HepG2 (cell line): Measurements from ENCODE around the gene TSTD1. TPM values are rescaled to one million over a fixed set of nuclear protein-coding genes. Genes with fewer than 3 reads are reported as not detected.
A peak's percentile ranks its signal among the peaks of the same experiment; 100 is the strongest.

Experiments
- ATAC-seq: fragments of 200-7000 bp; cut with Tn5 transposase; 3 replicates; pipeline ENCODE4 v1.9.1; 2020; ENCODE audit warnings: mild to moderate bottlenecking, moderate library complexity
- BruUV-seq: library from RNA; stranded (reverse); fragments of 400-500 nt; replicated peaks from 2 replicates; lab custom pipeline; 2021; lab: Mats Ljungman, UMichigan
- CTCF ChIA-PET: fragments of 300-600 bp; formaldehyde crosslinking; extraction: SDS; loops from one replicate; lab custom pipeline; 2021; ENCODE audit warnings: low total read pairs, inconsistent platforms, low intra/inter-chr PET ratio; lab: Yijun Ruan, JAX
- POLR2A ChIA-PET: fragments of 350-600 bp; sonication (Branson Sonifier 250); formaldehyde crosslinking; loops from one replicate; lab custom pipeline; 2020; ENCODE audit warnings: antibody characterized with exemption, inconsistent platforms; lab: Yijun Ruan, JAX
- DNase-seq: peaks from one replicate; pipeline ENCODE4 v3.0.0-alpha.2; 2015; ENCODE audit warnings: low spot score
- FAIRE-seq: peaks from 3 replicates; lab custom pipeline; 2011; peaks lifted over from hg19 to GRCh38; lab: Jason Lieb, UNC
- H2AFZ ChIP-seq: one replicate; pipeline ENCODE4 v1.6.1; 2011; ENCODE audit warnings: low read length, inconsistent platforms
- H3K27ac ChIP-seq: fragments of 300-600 bp; 3 replicates; pipeline ENCODE4 v1.8.0; 2011; ENCODE audit warnings: mixed run types, mild to moderate bottlenecking, mixed read lengths, low read length, inconsistent platforms; ENCODE audit not compliant: insufficient read depth; ENCODE audit errors: extremely low read length
- H3K27me3 ChIP-seq, 2 experiments: fragments of 200-600 bp in 1 of 2; 2 replicates in 1 of 2; 3 replicates in 1 of 2; pipeline versions ENCODE4 v1.6.0 to v1.8.0; 2011; ENCODE audit warnings: low read length in 2 of 2, mild to moderate bottlenecking in 2 of 2, moderate library complexity in 2 of 2, inconsistent platforms in 1 of 2; ENCODE audit not compliant: insufficient read depth in 2 of 2, control insufficient read depth in 1 of 2
- H3K36me3 ChIP-seq, 2 experiments: fragments of 200-600 bp in 1 of 2; replicated peaks in 1 of 2; 2 replicates in 1 of 2; 3 replicates in 1 of 2; pipeline versions ENCODE4 v1.5.1 to v1.8.0; 2011; ENCODE audit warnings: low read length in 2 of 2, inconsistent platforms in 1 of 2; ENCODE audit not compliant: insufficient read depth in 2 of 2, control insufficient read depth in 1 of 2
- H3K4me1 ChIP-seq: 2 replicates; pipeline ENCODE4 v1.5.1; 2012; ENCODE audit warnings: low read length, inconsistent platforms; ENCODE audit not compliant: insufficient read depth
- H3K4me2 ChIP-seq: 2 replicates; pipeline ENCODE4 v1.6.0; 2011; ENCODE audit warnings: low read depth, low read length, inconsistent platforms
- H3K4me3 ChIP-seq, 3 experiments: fragments of 200-600 bp in 1 of 3; sonication (generic), shearing (Covaris generic) in 1 of 3; replicated peaks in 1 of 3; 2 replicates each; pipeline ENCODE4 v1.5.1; 2011 to 2016; ENCODE audit warnings: low read length in 3 of 3, inconsistent platforms in 2 of 3, low read depth in 2 of 3, mild to moderate bottlenecking in 2 of 3, control low read depth in 1 of 3, mixed read lengths in 1 of 3; ENCODE audit not compliant: insufficient read depth in 1 of 3
- H3K79me2 ChIP-seq: one replicate; pipeline ENCODE4 v1.6.1; 2011; ENCODE audit warnings: low read length, inconsistent platforms; ENCODE audit not compliant: insufficient read depth
- H3K9ac ChIP-seq: 2 replicates; pipeline ENCODE4 v1.6.0; 2011; ENCODE audit warnings: mild to moderate bottlenecking, low read depth, low read length, inconsistent platforms; ENCODE audit not compliant: insufficient read depth
- H3K9me3 ChIP-seq: 2 replicates; pipeline ENCODE4 v1.5.1; 2012; ENCODE audit warnings: mild to moderate bottlenecking, low read length
- H4K20me1 ChIP-seq: 2 replicates; pipeline ENCODE4 v1.6.0; 2011; ENCODE audit warnings: inconsistent platforms, mild to moderate bottlenecking, low read length, moderate library complexity; ENCODE audit not compliant: insufficient read depth
- ATRX ChIP-seq: sonication (generic); formaldehyde crosslinking; IDR thresholded peaks from 2 replicates; pipeline ENCODE4 v1.4.0; 2020; ENCODE audit warnings: missing genetic modification reagents, borderline replicate concordance
- BRF2 ChIP-seq: sonication (generic); formaldehyde crosslinking; IDR thresholded peaks from 2 replicates; pipeline ENCODE4 v1.8.1; 2022; ENCODE audit warnings: mild to moderate bottlenecking, missing genetic modification reagents
- ELF3 ChIP-seq: IDR thresholded peaks from 2 replicates; pipeline ENCODE4 v1.6.1; 2016; ENCODE audit warnings: missing genetic modification reagents, missing compliant biosample characterization
- FOXA3 ChIP-seq: IDR thresholded peaks from 2 replicates; pipeline ENCODE4 v1.6.1; 2016; ENCODE audit warnings: missing genetic modification reagents, missing compliant biosample characterization
- HMG20A ChIP-seq: IDR thresholded peaks from 2 replicates; pipeline ENCODE4 v1.6.1; 2016; ENCODE audit warnings: borderline replicate concordance
- MEIS1 ChIP-seq: sonication (generic); formaldehyde crosslinking; IDR thresholded peaks from 2 replicates; pipeline ENCODE4 v1.9.0; 2021; ENCODE audit warnings: mild to moderate bottlenecking, missing genetic modification reagents, moderate library complexity, borderline replicate concordance
- NBN ChIP-seq: fragments of 450-650 bp; conservative IDR thresholded peaks from 2 replicates; pipeline ENCODE4 v1.6.1; 2017
- NR2F1 ChIP-seq, 2 experiments: fragments of 450-650 bp in 1 of 2; formaldehyde crosslinking in 1 of 2; IDR thresholded peaks; 2 replicates each; pipeline versions ENCODE4 v1.5.0 to v1.6.1; 2016 to 2020; ENCODE audit warnings: mild to moderate bottlenecking in 1 of 2, missing compliant biosample characterization in 1 of 2, missing genetic modification reagents in 1 of 2, moderate library complexity in 1 of 2
- RAD51 ChIP-seq: fragments of 450-650 bp; IDR thresholded peaks from 2 replicates; pipeline ENCODE4 v1.6.1; 2016; ENCODE audit warnings: borderline replicate concordance
- SIN3B ChIP-seq: fragments of 150-350 bp; IDR thresholded peaks from 2 replicates; pipeline ENCODE4 v1.6.1; 2014; ENCODE audit warnings: low read length
- SP1 ChIP-seq, 2 experiments: fragments of 450-650 bp in 1 of 2; sonication (generic) in 1 of 2; formaldehyde crosslinking in 1 of 2; IDR thresholded peaks; 2 replicates each; pipeline versions ENCODE4 v1.4.0 to v1.6.1; 2016 to 2020; ENCODE audit warnings: missing genetic modification reagents in 1 of 2
- SP5 ChIP-seq: IDR thresholded peaks from 2 replicates; pipeline ENCODE4 v1.6.1; 2016; ENCODE audit warnings: low read depth, borderline replicate concordance
- TIGD3 ChIP-seq: sonication (generic); formaldehyde crosslinking; IDR thresholded peaks from 2 replicates; pipeline ENCODE4 v1.5.1; 2020; ENCODE audit warnings: mild to moderate bottlenecking, missing genetic modification reagents, borderline replicate concordance
- ZBTB49 ChIP-seq: sonication (generic); formaldehyde crosslinking; IDR thresholded peaks from 2 replicates; pipeline ENCODE4 v1.4.0; 2020; ENCODE audit warnings: missing genetic modification reagents, borderline replicate concordance
- ZNF503 ChIP-seq: sonication (generic); formaldehyde crosslinking; IDR thresholded peaks from 2 replicates; pipeline ENCODE4 v1.4.0; 2020; ENCODE audit warnings: missing genetic modification reagents
- ZNF670 ChIP-seq: sonication (generic); formaldehyde crosslinking; IDR thresholded peaks from 2 replicates; pipeline ENCODE4 v1.8.0; 2022; ENCODE audit warnings: mild to moderate bottlenecking, missing genetic modification reagents, borderline replicate concordance
- ZNF7 ChIP-seq: IDR thresholded peaks from 2 replicates; pipeline ENCODE4 v1.6.1; 2016; ENCODE audit warnings: missing biosample characterization, missing genetic modification reagents
- ZNF740 ChIP-seq: sonication (generic); formaldehyde crosslinking; IDR thresholded peaks from 2 replicates; pipeline ENCODE4 v1.4.0; 2020; ENCODE audit warnings: missing genetic modification reagents
- in situ Hi-C: cut with HindIII; loops from 2 replicates; pipeline ENCODE4 v1.10.0; 2017; ENCODE audit warnings: low pct_unique_long_range_greater_than_20kb; ENCODE audit not compliant: extremely low pct_ligation_motif_present
- intact Hi-C: fragments of 100-400 bp; cut with micrococcal nuclease; formaldehyde crosslinking; loops from one replicate; pipeline ENCODE4 v1.10.0; 2022; ENCODE audit not compliant: unreplicated experiment
- polyA plus RNA-seq, 8 experiments: library from polyadenylated mRNA; depleted of rRNA in 3 of 8; stranded (reverse) in 7 of 8; unstranded in 1 of 8; fragments of >200 nt; fragmentation: Illumina TruSeq in 4 of 8; extraction: Trizol in 4 of 8; gene quantifications; 2 replicates each; pipeline versions ENCODE4 v1.2.1 to v1.2.3, GENCODE V29; 2011 to 2016; ENCODE audit warnings: low read depth in 4 of 8, missing spikeins in 1 of 8, mixed read lengths in 1 of 8; ENCODE audit not compliant: insufficient read depth in 1 of 8
- total RNA-seq, 5 experiments: library from RNA; depleted of rRNA; stranded (reverse); fragments of >200 nt; fragmentation: Illumina TruSeq; extraction: Trizol; gene quantifications; 2 replicates each; pipeline ENCODE4 v1.2.3, GENCODE V29; 2016; ENCODE audit warnings: low read depth in 1 of 5

Gene TSTD1
- total and polyA plus RNA-seq, 2 of the 13 experiments (the other 11 are each of a cell fraction or from before 2014, with no cell fraction given), result 0.15 to 0.31 TPM

- TF ChIP-seq ZNF503 (CRISPR knock-in tag) (no peak), NR2F1 (CRISPR knock-in tag; IDR thresholded peaks at IDR 0.05) (peak in 1 of 2 experiments; percentile 67; a peak in 2 of 4 replicates)
These were observed 38.7 kb upstream of the TSTD1 start (continued) for GRCh38 chr1:161077426-161077825.

GRCh38 chr1:161076410-161076809, 37.6 kb upstream of the TSTD1 start:
- DNase-seq (no peak), ATAC-seq (no peak), FAIRE-seq (no peak)
- Histone ChIP-seq H3K79me2 (no peaks in the 10 kb centered on the region), H3K9ac (no peak overlapping the region), H3K9me3 (no peaks in the 10 kb centered on the region), H3K4me2 (no peak overlapping the region), H3K27ac (no peak overlapping the region), H3K27me3 (no peaks in the 10 kb centered on the region; a peak in 1 of 5 replicates), H3K36me3 (no peaks in the 10 kb centered on the region), H4K20me1 (no peaks in the 10 kb centered on the region), H3K4me1 (peaks cover 41% of the 10 kb centered on the region), H3K4me3 (no peak overlapping the region), H2AFZ (no peak overlapping the region)
- intact Hi-C loops (no loop called here), in situ Hi-C loops (no loop called here)
- ChIA-PET CTCF (no interaction called here), POLR2A (no interaction called here)
- BruUV-seq, result no TSS peak
- TF ChIP-seq RAD51 (no peak), BRF2 (CRISPR knock-in tag) (no peak), ATRX (CRISPR knock-in tag) (no peak), TIGD3 (CRISPR knock-in tag) (no peak), ZBTB49 (no peak), ZNF740 (CRISPR knock-in tag) (no peak), ELF3 (CRISPR knock-in tag) (no peak), MEIS1 (no peak), NBN (no peak), ZNF7 (CRISPR knock-in tag) (no peak), HMG20A (CRISPR knock-in tag) (no peak), SP1 (IDR thresholded peaks at IDR 0.05) (no peak), SP1 (CRISPR knock-in tag; IDR thresholded peaks at IDR 0.05) (no peak), FOXA3 (CRISPR knock-in tag) (no peak), SIN3B (no peak), SP5 (no peak), ZNF670 (CRISPR knock-in tag) (no peak)
